Measurements from ENCODE around the gene BTBD16. TPM values are rescaled to one million over a fixed set of nuclear protein-coding genes. Genes with fewer than 3 reads are reported as not detected.

The BTBD16 gene
- polyA plus RNA-seq, 3 donors from 2014 or later, result not detected

DNA sequence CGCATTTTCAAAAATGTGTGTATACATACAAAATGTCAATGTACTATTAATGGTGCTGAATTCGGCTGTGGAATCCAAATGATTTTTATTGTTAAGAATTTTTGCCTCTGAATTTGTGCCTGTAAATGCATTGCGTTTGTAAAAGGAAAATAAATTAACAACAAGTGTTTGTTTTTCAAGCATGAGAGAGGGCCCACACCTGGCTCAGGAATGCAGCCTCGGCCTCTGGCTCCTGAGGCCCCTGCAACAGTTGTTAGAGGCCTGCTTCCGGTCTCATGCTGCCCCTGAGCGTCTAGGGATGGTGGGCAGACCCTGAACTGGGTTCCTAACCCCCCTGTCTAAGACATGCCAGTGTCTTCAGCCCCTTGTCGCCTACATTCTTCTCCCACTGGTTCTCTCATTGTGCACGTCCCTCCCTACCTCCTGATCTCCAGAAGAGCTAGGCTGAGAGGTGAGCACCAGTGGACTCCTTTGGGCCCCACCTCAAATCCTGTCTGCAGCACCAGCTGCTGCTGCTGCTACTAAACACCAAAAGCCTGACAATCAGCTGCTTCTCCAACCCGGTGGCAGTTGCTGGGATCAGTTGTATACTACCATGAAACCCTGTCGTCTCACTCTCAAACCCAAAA is 1.9 kb upstream of the BTBD16 start:
- H3K27ac Mint-ChIP-seq, result no peak overlapping the region
- no peak for DNase-seq
- H3K4me1 Mint-ChIP-seq, result no peaks in the 10 kb centered on the region
- peaks cover 2 to 4% (median 2%) of the 10 kb centered on the region in 3 donors for H3K27me3 Mint-ChIP-seq (ENCODE audit: low read depth in 3 of 3)
- H3K36me3 Mint-ChIP-seq, result no peaks in the 10 kb centered on the region
- H3K9me3 Mint-ChIP-seq, result peaks cover 0 to 1% (median 0%) of the 10 kb centered on the region in 6 donors
- no peak overlapping the region for H3K4me3 Mint-ChIP-seq

DNA sequence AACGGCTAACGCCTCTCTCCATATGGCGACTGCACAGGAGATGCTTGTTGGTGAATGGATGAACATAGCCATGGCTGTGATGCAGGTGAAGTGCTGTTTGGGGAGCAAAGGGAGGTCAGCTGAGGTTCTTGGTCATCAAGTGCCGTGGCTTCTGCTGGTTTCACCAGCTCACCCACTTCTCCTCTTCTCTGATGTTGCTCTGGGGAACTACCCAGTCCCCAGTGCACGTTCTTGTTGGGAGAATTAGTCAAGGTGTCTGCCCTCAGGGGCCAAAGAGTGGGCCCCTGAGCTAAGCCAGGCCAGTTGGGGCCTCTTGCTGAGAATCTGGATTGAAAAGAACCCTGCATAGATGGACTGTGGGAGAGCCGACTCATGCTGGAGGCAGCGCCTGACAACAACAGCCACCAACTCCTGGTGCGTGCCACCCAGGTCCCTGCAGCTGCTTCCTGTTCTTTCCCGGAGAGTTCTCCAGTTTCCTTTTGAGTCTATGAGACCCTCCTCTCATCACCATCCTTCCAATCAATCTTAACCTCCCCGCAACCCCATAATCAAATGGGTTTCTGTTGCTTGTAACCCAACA is 3.0 kb downstream of the BTBD16 start:
- H3K9me3 Mint-ChIP-seq, result peaks cover 0 to 1% (median 0%) of the 10 kb centered on the region in 6 donors
- no peak for DNase-seq
- no peaks in the 10 kb centered on the region for H3K4me1 Mint-ChIP-seq
- no peak overlapping the region for H3K27ac Mint-ChIP-seq
- H3K27me3 Mint-ChIP-seq (ENCODE audit: low read depth in 3 of 3), result peaks cover 0 to 4% (median 0%) of the 10 kb centered on the region in 3 donors
- H3K36me3 Mint-ChIP-seq, result no peaks in the 10 kb centered on the region
- no peak overlapping the region for H3K4me3 Mint-ChIP-seq

DNA sequence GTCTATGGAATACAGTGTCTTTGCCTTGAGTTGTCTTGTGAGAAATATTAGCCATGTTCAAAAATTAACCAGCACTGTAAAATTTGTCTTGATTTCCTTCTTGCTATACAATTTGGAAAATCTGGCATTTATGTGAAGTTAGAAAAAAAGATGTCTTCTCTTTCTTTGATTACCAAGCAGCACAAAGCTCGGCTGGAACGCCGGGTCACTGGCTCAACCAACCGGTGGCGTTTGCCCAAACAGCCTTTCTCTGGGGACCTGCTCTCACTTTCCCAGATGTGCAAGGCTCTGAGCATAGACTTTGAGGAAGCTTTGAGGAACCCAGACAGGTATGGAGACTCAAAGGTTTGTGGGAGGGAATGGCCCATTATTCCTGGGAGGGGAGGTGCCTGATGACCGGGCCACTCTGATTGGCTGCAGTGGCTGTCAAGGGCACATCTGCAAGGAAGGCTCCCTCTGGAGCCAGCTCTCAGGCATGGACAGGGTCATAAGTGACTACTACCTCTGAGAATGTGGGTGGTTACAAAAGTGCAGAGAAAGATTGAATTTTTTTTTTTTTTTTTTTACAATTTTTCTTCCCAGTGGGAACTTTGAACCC is 5.6 kb downstream of the BTBD16 start:
- no peak overlapping the region for H3K27ac Mint-ChIP-seq
- H3K9me3 Mint-ChIP-seq, result no peaks in the 10 kb centered on the region
- no peaks in the 10 kb centered on the region for H3K4me1 Mint-ChIP-seq
- no peaks in the 10 kb centered on the region for H3K36me3 Mint-ChIP-seq
- H3K4me3 Mint-ChIP-seq, result no peak overlapping the region
- no peak for DNase-seq
- H3K27me3 Mint-ChIP-seq (ENCODE audit: low read depth in 3 of 3), result peaks cover 0 to 11% (median 0%) of the 10 kb centered on the region in 3 donors

DNA sequence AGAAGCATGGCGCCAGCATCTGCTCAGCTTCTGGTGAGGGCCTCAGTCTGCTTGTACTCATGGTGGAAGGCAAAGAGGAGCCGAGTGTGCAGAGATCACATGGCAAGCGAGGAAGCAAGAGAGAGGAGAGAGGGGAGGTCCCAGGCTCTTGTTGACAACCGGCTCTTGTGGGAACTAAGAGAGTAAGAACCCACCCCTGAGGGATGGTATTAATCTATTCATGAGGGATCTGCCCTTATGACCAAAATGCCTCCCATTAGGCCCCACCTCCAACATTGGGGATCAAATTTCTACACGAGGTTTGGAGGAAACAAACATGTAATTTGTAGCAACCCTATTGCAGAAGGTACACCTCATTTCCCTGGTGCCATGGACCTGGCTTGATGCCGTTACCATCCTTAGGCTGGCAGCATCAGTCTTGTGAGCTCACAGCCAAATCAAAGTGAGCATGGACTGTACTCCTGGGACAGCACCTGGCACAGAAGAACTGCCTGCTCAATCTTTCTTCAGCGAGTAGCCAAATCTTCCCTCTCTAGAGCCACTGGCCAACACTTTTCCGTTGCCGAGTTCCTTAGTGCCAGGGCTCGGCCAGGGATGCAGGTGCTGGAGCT is 6.5 kb downstream of the BTBD16 start:
- Mint-ChIP-seq H3K4me1 (no peaks in the 10 kb centered on the region), H3K27me3 (ENCODE audit: low read depth in 3 of 3) (peaks cover 0 to 7% (median 0%) of the 10 kb centered on the region in 3 donors), H3K36me3 (no peaks in the 10 kb centered on the region), H3K4me3 (no peak overlapping the region), H3K9me3 (no peaks in the 10 kb centered on the region), H3K27ac (no peak overlapping the region)
- DNase-seq, result no peak

DNA sequence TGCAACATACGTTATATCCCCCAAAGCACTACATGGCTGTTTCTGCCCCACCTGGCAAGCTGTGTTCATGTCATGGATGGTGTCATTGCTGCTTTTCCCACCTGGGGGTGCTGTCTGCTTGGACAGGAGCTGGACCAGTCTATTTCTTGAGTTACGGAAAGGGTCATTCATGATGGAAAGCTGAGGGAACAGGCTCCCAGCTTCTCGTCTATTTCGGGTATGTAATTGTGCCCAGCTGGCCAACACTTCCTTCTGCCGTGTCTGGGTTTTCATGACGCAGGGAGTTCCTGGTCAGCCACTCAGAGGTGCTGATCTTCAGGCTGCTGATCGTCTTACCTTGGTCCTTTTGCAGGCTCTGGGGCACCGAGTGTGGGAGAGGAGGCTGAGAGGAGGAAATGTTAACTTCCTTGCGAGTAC is 8.6 kb downstream of the BTBD16 start:
- Mint-ChIP-seq H3K36me3 (no peaks in the 10 kb centered on the region), H3K27ac (no peak overlapping the region), H3K9me3 (no peaks in the 10 kb centered on the region), H3K4me3 (no peak overlapping the region), H3K27me3 (ENCODE audit: low read depth in 3 of 3) (peaks cover 0 to 6% (median 3%) of the 10 kb centered on the region in 3 donors), H3K4me1 (no peaks in the 10 kb centered on the region)
- no peak for DNase-seq

DNA sequence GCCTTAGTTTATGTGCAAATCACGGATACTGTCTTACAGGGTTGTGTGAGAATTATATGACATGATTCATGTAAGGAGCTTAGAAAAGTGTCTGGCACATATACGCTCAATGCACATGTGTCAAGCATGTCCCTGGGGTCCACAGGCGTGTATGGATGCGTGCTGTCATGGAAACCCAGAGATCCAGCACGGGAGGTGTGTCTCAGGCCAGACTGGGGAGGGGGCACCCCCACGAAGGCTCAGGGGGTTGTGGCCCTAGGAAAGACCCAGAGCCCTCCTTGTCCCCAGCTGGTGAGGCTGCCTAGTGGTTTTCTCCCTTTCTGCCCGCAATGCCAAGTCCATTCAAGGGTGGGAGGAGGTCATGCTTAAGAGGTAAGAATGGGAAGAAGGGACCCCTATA is 9.1 kb downstream of the BTBD16 start:
- Mint-ChIP-seq H3K4me3 (no peak overlapping the region), H3K36me3 (no peaks in the 10 kb centered on the region), H3K4me1 (no peaks in the 10 kb centered on the region), H3K27me3 (ENCODE audit: low read depth in 3 of 3) (peaks cover 0 to 6% (median 3%) of the 10 kb centered on the region in 3 donors), H3K27ac (no peak overlapping the region), H3K9me3 (no peaks in the 10 kb centered on the region)
- DNase-seq, result no peak

DNA sequence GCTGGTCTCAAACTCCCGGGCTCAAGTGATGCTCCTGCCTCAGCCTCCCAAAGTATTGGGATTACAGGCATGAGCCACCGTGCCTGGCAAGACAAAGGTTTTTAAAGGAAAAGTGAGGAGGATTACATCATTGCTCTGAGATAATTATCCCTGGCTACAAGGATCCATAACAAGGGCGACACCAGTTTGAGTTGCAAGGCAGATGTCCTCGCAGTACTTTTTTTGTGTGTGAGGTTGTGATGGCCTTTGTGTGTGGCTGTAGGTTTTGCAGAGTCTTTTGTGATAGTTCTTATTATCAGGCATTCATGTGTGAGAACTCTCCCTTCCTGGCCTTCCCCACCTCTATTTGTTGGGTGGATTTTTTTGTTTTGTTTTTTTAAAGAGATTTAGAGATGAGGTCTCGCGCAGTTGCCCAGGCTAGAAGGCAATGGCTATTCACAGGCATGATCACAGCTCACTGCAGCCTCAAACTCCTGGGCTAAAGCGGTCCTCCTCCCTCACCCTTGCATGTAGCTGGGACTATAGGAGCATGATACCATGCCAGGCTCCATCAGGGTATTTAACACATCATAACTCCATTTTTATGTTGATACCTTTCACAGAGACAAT is 10.0 kb downstream of the BTBD16 start:
- no peak for DNase-seq
- H3K27ac Mint-ChIP-seq, result no peak overlapping the region
- H3K27me3 Mint-ChIP-seq (ENCODE audit: low read depth in 3 of 3), result peaks cover 0 to 6% (median 3%) of the 10 kb centered on the region in 3 donors
- H3K4me3 Mint-ChIP-seq, result no peak overlapping the region
- no peaks in the 10 kb centered on the region for H3K4me1 Mint-ChIP-seq
- H3K9me3 Mint-ChIP-seq, result no peaks in the 10 kb centered on the region
- no peaks in the 10 kb centered on the region for H3K36me3 Mint-ChIP-seq

DNA sequence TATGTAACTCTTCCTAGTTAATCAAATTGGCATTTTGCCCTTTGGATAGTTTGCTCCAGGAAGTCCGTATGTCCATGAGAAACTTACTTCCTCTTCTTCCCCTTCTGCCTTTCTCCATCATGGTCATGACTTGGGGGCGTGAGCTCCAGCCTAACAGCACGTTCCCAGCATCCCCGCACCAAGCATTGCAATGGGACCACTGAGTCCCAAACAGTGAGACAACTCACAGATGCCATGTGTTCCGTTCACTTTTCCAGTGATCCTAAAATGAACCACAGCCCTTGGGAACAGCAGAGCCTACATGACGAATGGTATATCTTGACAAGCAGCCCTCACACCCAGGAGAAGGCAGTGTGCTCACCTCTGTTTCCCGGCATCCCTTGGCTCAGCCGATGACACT is 10.7 kb downstream of the BTBD16 start:
- Mint-ChIP-seq H3K4me1 (no peaks in the 10 kb centered on the region), H3K27me3 (ENCODE audit: low read depth in 3 of 3) (peaks cover 0 to 8% (median 3%) of the 10 kb centered on the region in 3 donors), H3K27ac (no peak overlapping the region), H3K9me3 (no peaks in the 10 kb centered on the region), H3K36me3 (no peaks in the 10 kb centered on the region), H3K4me3 (no peak overlapping the region)
- DNase-seq, result no peak

DNA sequence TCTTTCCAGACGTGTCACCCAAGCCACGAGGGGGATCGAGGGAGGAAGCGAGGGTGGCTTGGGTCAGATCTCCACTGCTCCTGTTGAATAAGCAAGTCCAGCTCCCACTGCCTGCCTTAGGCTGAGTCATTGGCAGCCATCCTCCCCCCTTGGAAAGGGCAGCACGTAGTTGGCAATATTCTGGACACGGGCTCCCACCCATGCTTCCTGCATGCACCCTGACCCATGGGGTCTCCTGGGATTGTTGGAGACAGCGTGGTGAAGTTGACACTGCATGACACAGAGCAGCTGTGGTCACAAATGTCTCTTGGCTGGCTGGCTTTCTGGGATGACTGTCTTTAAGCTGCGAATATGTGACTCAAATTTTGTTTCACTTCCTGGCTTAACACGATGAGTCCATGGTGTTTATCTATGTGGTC is 11.2 kb downstream of the BTBD16 start:
- no peak overlapping the region for H3K27ac Mint-ChIP-seq
- no peaks in the 10 kb centered on the region for H3K36me3 Mint-ChIP-seq
- DNase-seq, result no peak
- no peaks in the 10 kb centered on the region for H3K4me1 Mint-ChIP-seq
- no peaks in the 10 kb centered on the region for H3K9me3 Mint-ChIP-seq
- peaks cover 0 to 9% (median 3%) of the 10 kb centered on the region in 3 donors for H3K27me3 Mint-ChIP-seq (ENCODE audit: low read depth in 3 of 3)
- no peak overlapping the region for H3K4me3 Mint-ChIP-seq

DNA sequence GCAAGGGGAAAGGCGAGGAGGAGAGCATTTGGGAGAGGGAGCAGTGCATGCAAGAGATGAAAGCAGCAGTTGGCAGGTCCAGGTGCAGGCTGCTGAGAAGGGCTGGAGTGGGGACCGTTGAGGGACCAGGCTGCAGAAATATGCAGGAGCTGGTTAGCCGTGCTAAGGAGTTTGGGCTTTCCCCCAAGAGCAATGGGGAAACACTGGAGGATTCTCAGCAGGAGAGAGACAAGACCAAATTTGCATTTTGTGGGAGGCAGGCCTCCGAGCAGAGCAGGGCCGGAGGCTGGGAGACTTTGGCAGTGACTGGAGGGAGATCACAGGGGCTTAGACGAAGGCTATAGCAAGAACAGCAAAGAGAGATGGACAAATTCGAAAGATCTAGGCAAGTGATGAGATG is 11.8 kb downstream of the BTBD16 start:
- Mint-ChIP-seq H3K4me1 (no peaks in the 10 kb centered on the region), H3K36me3 (no peaks in the 10 kb centered on the region), H3K9me3 (no peaks in the 10 kb centered on the region), H3K4me3 (no peak overlapping the region), H3K27me3 (ENCODE audit: low read depth in 3 of 3) (peaks cover 0 to 9% (median 3%) of the 10 kb centered on the region in 3 donors), H3K27ac (no peak overlapping the region)
- DNase-seq, result no peak

DNA sequence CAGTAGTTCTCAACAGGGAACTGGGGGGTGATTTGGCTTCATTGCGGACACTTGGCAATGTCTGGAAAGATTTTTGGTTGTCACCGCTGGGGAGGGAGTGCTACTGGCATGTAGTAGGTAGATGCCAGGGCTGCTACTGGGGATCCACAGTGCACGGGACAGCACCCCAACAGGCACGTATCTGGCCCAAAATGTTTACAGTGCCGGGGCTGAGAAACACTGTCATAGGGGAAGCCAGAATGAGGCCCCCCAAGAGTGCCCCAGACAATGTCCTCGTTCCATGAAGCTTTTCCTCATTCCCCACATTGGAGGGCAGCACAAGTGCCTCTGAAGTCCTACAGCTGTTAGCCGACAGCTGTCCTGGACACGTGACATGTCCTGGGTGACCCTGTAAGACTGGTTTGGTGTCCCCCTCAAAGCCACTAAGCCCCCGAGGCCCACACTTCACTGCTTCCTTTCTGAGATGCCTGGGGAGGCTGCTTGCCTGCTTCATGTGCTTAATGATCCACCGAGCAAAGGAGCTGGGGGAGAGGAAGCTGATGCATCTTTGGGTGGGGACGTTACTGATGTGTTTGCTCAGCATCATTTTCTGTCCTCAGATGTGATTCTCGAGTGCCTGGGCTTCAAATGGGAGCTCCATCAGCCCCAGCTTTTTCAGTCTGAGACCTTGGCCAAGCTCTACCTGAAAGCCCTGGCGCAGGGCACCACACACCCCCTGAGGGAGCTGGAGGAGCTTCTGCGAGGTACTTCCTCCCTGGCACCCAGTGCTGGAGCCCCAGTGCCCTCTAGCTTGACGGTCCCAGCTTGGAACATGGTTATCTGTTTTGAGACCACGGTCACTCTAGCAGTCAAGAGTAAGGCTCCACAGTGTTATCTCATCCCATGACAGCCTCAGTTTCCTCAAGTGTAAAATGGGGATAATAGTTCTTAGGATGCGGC is 14.7 kb downstream of the BTBD16 start:
- Mint-ChIP-seq H3K27ac (no peak overlapping the region), H3K4me1 (no peaks in the 10 kb centered on the region), H3K9me3 (no peaks in the 10 kb centered on the region), H3K36me3 (no peaks in the 10 kb centered on the region), H3K27me3 (ENCODE audit: low read depth in 3 of 3) (peaks cover 0 to 3% (median 2%) of the 10 kb centered on the region in 3 donors), H3K4me3 (no peak overlapping the region)
- DNase-seq, result no peak

DNA sequence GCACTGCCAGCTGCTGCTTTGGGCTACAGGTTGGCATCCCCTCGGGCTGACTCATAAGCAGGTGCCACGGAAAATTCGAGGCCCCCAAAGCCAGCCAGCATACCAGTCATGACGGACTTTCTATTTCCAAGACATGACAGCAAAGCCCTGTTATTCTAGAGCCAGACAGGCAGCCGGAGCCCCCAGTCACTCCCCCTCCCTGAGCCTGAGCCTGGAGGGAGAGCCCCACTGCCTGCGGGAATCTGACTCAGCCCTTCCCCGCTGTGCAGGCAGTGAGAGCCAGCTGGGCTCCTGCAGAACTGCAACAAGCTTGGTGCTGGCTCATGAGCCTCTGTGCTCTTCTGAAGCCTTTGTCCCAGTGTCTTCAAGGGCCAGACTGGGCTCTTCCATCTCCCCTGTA is 15.8 kb downstream of the BTBD16 start:
- H3K27ac Mint-ChIP-seq, result no peak overlapping the region
- DNase-seq, result no peak
- no peaks in the 10 kb centered on the region for H3K36me3 Mint-ChIP-seq
- no peak overlapping the region for H3K4me3 Mint-ChIP-seq
- H3K9me3 Mint-ChIP-seq, result no peaks in the 10 kb centered on the region
- H3K27me3 Mint-ChIP-seq (ENCODE audit: low read depth in 3 of 3), result peaks cover 0 to 3% (median 2%) of the 10 kb centered on the region in 3 donors
- H3K4me1 Mint-ChIP-seq, result no peaks in the 10 kb centered on the region

DNA sequence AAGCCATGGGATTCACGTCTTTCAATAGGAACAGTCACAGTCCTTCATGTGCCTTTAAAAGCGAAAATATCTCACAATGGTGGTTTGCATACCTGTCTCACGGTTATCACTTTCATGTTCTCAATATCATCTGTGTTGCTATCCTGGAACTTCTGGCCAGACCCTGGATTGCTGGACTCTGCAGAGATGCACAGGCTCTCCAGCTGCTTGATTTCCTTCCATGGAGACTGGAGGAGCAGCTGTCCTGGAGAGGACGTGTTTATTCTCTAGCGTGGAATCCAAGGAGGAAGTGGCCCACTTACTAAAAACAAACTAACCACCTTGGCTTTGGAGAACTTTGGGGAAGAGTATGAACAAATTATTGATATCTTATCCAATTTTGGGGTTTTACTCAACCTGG is 16.5 kb downstream of the BTBD16 start:
- H3K36me3 Mint-ChIP-seq, result no peaks in the 10 kb centered on the region
- DNase-seq, result no peak
- no peaks in the 10 kb centered on the region for H3K9me3 Mint-ChIP-seq
- no peak overlapping the region for H3K27ac Mint-ChIP-seq
- peaks cover 0 to 3% (median 2%) of the 10 kb centered on the region in 3 donors for H3K27me3 Mint-ChIP-seq (ENCODE audit: low read depth in 3 of 3)
- no peak overlapping the region for H3K4me3 Mint-ChIP-seq
- no peaks in the 10 kb centered on the region for H3K4me1 Mint-ChIP-seq
